Limb (tissue), 2 donors: ENCODE data around the gene USP32.

Experiments
- DNase-seq, 2 donors: peaks; one replicate each; pipeline ENCODE4 v3.0.0-alpha.2; 2016; ENCODE audit errors: extremely low spot score in 2 of 2

USP32 gene

DNA sequence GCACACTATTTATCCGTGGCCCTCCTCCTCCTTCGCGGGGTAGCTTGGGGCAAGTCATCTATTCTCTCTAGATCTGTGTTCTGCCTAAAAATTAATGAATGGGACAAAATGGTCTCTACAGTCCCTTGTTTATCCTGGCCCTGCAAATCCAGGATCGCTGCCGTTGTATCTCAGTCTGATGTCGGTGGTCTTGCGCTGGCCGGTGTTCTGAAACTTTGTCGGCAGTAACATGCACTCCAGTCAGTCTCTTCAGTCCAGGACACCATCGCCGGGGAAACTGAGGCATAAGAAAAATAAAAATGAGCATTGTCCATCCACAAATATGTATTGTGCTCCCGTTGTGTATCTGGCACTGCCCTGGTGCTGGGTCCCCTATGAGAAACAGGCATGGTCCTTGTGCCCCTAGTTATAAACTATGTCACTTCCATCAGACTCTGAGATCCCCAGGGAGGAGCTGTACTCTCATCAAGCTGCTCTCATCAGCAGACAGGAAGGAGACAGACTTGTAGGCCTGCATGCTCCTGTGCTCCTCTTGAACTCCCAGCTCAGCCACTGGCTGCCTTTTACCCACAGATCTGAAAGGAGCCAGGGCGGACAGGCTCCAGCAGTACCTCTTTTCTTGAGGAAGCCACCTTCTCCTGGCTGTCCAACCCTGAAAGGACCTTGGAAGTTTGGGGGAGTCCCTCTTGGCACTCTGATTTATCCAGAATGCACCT is 255.8 kb downstream of the USP32 start:
- DNase-seq = peak in 1 of 2 donors; percentile 13

DNA sequence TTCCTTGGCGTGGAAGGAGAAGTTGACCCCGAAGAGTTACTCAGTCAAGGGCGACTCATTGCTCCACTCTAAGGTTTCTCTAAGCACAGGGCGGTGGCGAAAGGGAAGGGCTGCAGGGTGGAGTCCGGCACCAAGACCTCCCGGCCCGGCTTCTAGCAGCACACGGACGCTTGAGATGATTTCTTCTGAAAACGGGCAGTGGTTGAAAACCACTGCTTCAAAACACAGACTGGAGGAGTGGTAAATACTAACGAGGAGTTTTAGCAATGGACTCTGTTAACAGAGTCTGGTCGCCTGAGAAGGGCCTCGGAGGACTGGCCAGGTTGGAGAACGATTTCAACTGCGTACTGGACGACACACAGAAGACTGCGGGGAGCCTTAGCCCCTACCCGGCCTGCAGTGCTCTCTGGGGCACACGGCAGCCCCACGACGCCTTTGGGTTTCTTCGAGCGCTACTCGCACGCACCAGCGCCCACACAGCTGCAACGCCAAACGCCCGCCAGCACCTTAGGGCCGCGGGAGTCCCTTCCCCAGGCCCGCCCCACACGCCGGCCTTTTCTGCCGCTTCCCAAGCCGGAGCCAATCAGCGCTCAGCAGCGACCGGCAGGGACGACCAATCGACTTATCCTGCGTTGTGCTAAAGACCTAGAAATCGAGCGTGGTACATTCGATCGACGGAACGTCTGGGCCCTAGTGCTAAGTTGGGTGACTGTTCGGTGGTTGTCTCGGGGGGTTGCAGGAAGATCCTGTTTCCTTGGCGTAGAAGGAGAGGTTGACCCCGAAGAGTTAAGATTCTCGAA is 256.6 kb downstream of the USP32 start:
- peak; percentile 85 to 86 for DNase-seq

DNA sequence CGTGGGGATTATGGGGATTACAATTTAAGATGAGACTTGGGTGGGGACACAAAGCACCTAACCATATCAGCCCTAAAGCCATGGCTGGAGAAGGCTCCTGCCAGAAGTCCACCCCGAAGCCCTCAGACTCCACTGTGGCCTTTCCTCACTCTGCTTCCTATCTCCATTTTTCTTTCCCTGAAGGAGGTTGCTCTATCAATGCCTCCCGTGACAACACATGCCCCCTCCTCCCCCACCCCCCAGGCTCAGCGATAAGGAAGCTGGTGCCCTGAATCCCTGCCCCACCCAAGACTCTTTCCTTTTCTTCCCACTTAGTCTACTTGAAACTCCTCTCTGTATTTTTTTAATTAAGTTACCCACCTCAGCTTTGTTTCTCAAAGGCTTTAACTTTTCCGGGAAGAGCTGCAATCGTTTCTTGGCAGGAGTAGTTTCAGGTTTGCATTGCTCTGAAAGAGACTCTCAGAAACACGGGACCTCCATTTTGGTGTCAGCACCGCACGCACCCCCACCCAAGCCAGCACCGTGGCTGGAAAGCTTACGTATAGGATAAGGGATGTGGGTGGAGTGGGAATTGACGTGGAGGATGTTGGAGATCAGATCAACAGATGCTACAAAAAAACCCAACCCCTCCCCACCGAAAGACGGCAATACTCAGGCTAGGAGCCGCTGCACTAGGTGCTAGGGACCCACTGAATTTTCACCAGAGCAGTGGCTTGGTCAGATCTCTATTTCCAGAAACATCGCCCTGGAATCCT is 257.4 kb downstream of the USP32 start:
- DNase-seq = peak in 1 of 2 donors; percentile 34

DNA sequence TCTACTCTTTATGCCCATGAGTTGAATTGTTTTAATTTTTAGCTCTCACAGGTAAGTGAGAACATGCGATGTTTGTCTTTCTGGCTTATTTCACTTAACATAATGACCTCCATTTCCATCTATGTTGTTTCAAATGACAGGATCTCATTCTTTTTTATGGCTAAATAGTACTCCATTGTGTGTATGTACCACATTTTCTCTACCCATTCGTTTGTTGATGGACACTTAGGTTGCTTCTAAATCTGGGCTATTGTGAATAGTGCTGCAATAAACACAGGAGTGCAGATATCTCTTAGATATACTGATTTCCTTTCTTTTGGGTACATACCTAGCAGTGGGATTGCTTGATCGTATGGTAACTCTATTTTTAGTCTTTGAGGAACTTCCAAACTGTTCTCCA is 261.5 kb downstream of the USP32 start:
- DNase-seq = no peak

DNA sequence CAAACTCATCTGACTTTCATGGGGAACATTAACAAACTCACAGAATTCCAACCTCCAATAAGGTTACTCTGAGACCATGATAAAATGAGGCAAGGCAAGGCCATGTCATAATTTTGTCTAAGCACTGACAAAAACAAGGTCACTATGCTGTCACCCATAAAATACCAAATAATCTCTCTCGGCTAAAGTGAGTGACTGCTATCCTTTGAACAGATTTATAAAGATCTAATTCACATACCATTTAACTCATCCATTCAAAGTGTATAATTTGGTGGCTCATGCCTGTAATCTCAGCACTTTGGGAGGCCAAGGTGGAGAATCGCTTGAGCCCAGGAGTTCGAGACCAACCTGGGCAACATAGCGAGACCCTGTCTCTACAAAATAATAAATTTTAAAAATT is 262.8 kb downstream of the USP32 start:
- DNase-seq = no peak
